Fibroblast of lung (primary cell): ENCODE data around the gene RNF220. TPM values are rescaled to one million over a fixed set of nuclear protein-coding genes. Genes with fewer than 3 reads are reported as not detected.
A peak's percentile ranks its signal among the peaks of the same experiment; 100 is the strongest.

ENCODE experiments used
- DNase-seq, 2 donors: peaks; one replicate each; pipeline versions ENCODE4 v3.0.0 to v3.0.0-alpha.2; 2010; ENCODE audit warnings: low read depth in 2 of 2
- H2AFZ ChIP-seq: 2 replicates; pipeline ENCODE4 v1.5.1; 2012; ENCODE audit warnings: low read length, control low read depth, inconsistent platforms
- H3K27ac ChIP-seq: 2 replicates; pipeline ENCODE4 v1.5.1; 2011; ENCODE audit warnings: low read length, control low read depth; ENCODE audit not compliant: insufficient read depth
- H3K27me3 ChIP-seq: 2 replicates; pipeline ENCODE4 v1.5.1; 2011; ENCODE audit warnings: mild to moderate bottlenecking, low read length; ENCODE audit not compliant: control insufficient read depth, insufficient read depth
- H3K36me3 ChIP-seq: 2 replicates; pipeline ENCODE4 v1.5.1; 2011; ENCODE audit warnings: low read length; ENCODE audit not compliant: control insufficient read depth, insufficient read depth
- H3K4me1 ChIP-seq: 2 replicates; pipeline ENCODE4 v1.5.1; 2011; ENCODE audit warnings: low read length; ENCODE audit not compliant: control insufficient read depth, insufficient read depth; ENCODE audit errors: extremely low read depth
- H3K4me2 ChIP-seq: 2 replicates; pipeline ENCODE4 v1.5.1; 2011; ENCODE audit warnings: low read length, control low read depth; ENCODE audit not compliant: insufficient read depth; ENCODE audit errors: extremely low read depth
- H3K4me3 ChIP-seq, 4 experiments: fragments of 200-600 bp in 1 of 4; sonication (generic) in 1 of 4; replicated peaks in 1 of 4; 2 replicates each; pipeline ENCODE4 v1.5.1; 2011 to 2016; ENCODE audit warnings: low read length in 4 of 4, low read depth in 3 of 4, mild to moderate bottlenecking in 3 of 4, control low read depth in 2 of 4, inconsistent platforms in 1 of 4, mixed read lengths in 1 of 4; ENCODE audit not compliant: insufficient read depth in 1 of 4; ENCODE audit errors: control extremely low read depth in 1 of 4
- H3K79me2 ChIP-seq: 2 replicates; pipeline ENCODE4 v1.5.1; 2012; ENCODE audit warnings: mild to moderate bottlenecking, low read length, inconsistent platforms; ENCODE audit not compliant: control insufficient read depth, insufficient read depth
- H3K9ac ChIP-seq: 2 replicates; pipeline ENCODE4 v1.5.1; 2011; ENCODE audit warnings: mild to moderate bottlenecking, low read length, control low read depth; ENCODE audit not compliant: insufficient read depth
- H3K9me3 ChIP-seq: 2 replicates; pipeline ENCODE4 v1.5.1; 2012; ENCODE audit warnings: low read depth, low read length; ENCODE audit not compliant: control insufficient read depth, insufficient read depth
- H4K20me1 ChIP-seq: 2 replicates; pipeline ENCODE4 v1.5.1; 2011; ENCODE audit warnings: low read length; ENCODE audit not compliant: control insufficient read depth, insufficient read depth; ENCODE audit errors: extremely low read depth
- EZH2 ChIP-seq: IDR thresholded peaks from 2 replicates; pipeline ENCODE4 v1.5.1; 2012; ENCODE audit warnings: low read length, control low read depth, mild to moderate bottlenecking; ENCODE audit errors: missing control alignments
- polyA plus RNA-seq, 2 donors: library from polyadenylated mRNA; depleted of rRNA in 1 of 2; stranded (reverse) in 1 of 2; unstranded in 1 of 2; fragments of >200 nt; gene quantifications; 2 replicates each; pipeline ENCODE4 v1.2.1, GENCODE V29; 2011 to 2012; ENCODE audit warnings: missing spikeins in 1 of 2
- total RNA-seq: library from RNA; depleted of rRNA; stranded (reverse); fragments of >200 nt; gene quantifications from 2 replicates; pipeline ENCODE4 v1.2.1, GENCODE V29; 2014
- TF ChIP-seq, protein P1 (sequence below), 2 donors: IDR thresholded peaks in 1 of 2; conservative IDR thresholded peaks in 1 of 2; 1 replicate in 1 of 2; 2 replicates in 1 of 2; pipeline ENCODE4 v1.5.1; 2011 to 2012; ENCODE audit warnings: low read length in 2 of 2, control low read depth in 1 of 2, inconsistent platforms in 1 of 2, low read depth in 1 of 2, mild to moderate bottlenecking in 1 of 2

The RNF220 gene
- total and polyA plus RNA-seq, 2 donors (not counting 1 experiment from before 2014, with no cell fraction given): 42.3 to 52.0 TPM

- Histone ChIP-seq H3K36me3 (peaks cover 19% of the 10 kb centered on the region), H2AFZ (no peak overlapping the region)
Observed at GRCh38 chr1:44636083-44636687, 231.1 kb downstream of the RNF220 start.

DNA sequence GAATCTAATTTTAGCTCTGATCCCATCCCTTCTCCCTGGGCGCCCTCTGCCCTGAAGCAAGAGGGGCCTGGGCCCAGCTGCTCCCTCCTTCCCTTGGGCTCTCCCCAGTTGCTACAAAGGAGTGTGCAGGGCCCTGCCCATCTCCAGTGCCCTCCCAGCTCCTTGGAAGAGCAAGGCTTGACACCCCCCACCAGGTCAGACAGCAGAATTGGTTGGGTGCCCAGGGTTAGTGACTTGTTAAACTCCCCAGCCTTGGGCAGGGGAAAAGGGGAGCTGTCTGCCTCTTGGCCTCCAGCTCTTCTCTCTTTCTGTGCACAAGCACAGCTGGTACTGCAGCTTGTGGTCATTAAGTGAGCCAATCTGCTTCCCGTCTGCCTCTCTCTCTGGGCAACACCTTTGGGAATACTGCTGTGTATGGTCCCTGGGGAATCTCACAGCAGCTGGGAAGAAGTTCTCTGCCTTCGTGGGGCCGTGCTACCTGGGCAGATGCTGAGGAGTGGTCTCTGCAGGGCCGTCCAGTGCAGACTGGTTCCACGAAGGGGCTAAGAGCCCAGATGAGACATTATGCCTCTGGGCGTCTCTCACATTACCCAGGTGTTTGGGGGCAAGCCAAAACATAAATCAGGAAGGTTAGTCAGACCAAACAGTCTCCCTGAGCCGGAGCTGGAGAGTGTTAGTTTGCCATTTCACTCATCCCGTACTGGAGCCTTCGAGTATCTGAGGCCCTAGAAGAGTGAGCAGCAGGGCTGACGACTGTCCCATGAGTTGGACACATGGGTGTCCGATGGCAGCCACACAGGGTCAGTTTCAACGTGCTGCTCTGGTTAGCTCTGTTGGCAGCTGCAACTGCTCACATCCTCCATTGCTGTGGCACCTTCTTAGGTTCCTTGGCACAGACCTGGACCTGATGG lies 231.9 kb downstream of the RNF220 start:
- H3K4me1 ChIP-seq: peaks cover 6% of the 10 kb centered on the region
- H3K4me2 ChIP-seq: no peak overlapping the region
- no peaks in the 10 kb centered on the region for H4K20me1 ChIP-seq
- no peak overlapping the region for H2AFZ ChIP-seq
- no peak overlapping the region for H3K4me3 ChIP-seq
- H3K79me2 ChIP-seq: peaks cover 15% of the 10 kb centered on the region
- peaks cover 21% of the 10 kb centered on the region for H3K36me3 ChIP-seq
- no peaks in the 10 kb centered on the region for H3K9me3 ChIP-seq
- H3K27me3 ChIP-seq: no peaks in the 10 kb centered on the region
- H3K9ac ChIP-seq: no peak overlapping the region
- no peak overlapping the region for H3K27ac ChIP-seq
- TF ChIP-seq, protein P1, sequence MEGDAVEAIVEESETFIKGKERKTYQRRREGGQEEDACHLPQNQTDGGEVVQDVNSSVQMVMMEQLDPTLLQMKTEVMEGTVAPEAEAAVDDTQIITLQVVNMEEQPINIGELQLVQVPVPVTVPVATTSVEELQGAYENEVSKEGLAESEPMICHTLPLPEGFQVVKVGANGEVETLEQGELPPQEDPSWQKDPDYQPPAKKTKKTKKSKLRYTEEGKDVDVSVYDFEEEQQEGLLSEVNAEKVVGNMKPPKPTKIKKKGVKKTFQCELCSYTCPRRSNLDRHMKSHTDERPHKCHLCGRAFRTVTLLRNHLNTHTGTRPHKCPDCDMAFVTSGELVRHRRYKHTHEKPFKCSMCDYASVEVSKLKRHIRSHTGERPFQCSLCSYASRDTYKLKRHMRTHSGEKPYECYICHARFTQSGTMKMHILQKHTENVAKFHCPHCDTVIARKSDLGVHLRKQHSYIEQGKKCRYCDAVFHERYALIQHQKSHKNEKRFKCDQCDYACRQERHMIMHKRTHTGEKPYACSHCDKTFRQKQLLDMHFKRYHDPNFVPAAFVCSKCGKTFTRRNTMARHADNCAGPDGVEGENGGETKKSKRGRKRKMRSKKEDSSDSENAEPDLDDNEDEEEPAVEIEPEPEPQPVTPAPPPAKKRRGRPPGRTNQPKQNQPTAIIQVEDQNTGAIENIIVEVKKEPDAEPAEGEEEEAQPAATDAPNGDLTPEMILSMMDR (conservative IDR thresholded peaks at IDR 0.05 in 1 of 2, IDR thresholded peaks at IDR 0.05 in 1 of 2; ENCODE audit: low read depth in 1 of 2, low read length in 2 of 2): no peak
- no peak for TF ChIP-seq EZH2
- DNase-seq: peak; percentile 23 to 38

More at GRCh38 chr1:44636083-44636687, 231.1 kb downstream of the RNF220 start:
- Histone ChIP-seq H3K9ac (no peak overlapping the region), H3K9me3 (no peaks in the 10 kb centered on the region), H3K27ac (no peak overlapping the region), H3K4me1 (peaks cover 6% of the 10 kb centered on the region), H3K4me3 (no peak overlapping the region), H3K79me2 (peaks cover 15% of the 10 kb centered on the region), H3K4me2 (no peak overlapping the region), H3K27me3 (no peaks in the 10 kb centered on the region), H4K20me1 (no peaks in the 10 kb centered on the region)
- TF ChIP-seq, protein P1 (conservative IDR thresholded peaks at IDR 0.05 in 1 of 2, IDR thresholded peaks at IDR 0.05 in 1 of 2; ENCODE audit: low read depth in 1 of 2, low read length in 2 of 2): no peak
- no peak for TF ChIP-seq EZH2
- no peak for DNase-seq

GRCh38 chr1:44637702-44638411 lies 232.8 kb downstream of the RNF220 start:
- Histone ChIP-seq H4K20me1 (no peaks in the 10 kb centered on the region), H3K9me3 (no peaks in the 10 kb centered on the region), H3K4me2 (no peak overlapping the region), H3K36me3 (peaks cover 21% of the 10 kb centered on the region), H2AFZ (no peak overlapping the region), H3K4me3 (no peak overlapping the region), H3K27ac (no peak overlapping the region), H3K9ac (no peak overlapping the region), H3K4me1 (peaks cover 4% of the 10 kb centered on the region), H3K79me2 (peaks cover 12% of the 10 kb centered on the region), H3K27me3 (no peaks in the 10 kb centered on the region)
- no peak for DNase-seq
- TF ChIP-seq, protein P1 (conservative IDR thresholded peaks at IDR 0.05 in 1 of 2, IDR thresholded peaks at IDR 0.05 in 1 of 2; ENCODE audit: low read depth in 1 of 2, low read length in 2 of 2): no peak
- no peak for TF ChIP-seq EZH2
